AG20443 (cell line): ENCODE measurements around the gene PHGDH.
"Not testable (repeated sequence)": the region's sequence is repeated elsewhere in the genome, so short reads cannot be mapped to it uniquely, and the experiment has no call there.

Experiments
- DNase-seq: peaks from one replicate; pipeline ENCODE4 v3.0.0; 2012; ENCODE audit warnings: low spot score, mixed read lengths

The PHGDH gene

DNA sequence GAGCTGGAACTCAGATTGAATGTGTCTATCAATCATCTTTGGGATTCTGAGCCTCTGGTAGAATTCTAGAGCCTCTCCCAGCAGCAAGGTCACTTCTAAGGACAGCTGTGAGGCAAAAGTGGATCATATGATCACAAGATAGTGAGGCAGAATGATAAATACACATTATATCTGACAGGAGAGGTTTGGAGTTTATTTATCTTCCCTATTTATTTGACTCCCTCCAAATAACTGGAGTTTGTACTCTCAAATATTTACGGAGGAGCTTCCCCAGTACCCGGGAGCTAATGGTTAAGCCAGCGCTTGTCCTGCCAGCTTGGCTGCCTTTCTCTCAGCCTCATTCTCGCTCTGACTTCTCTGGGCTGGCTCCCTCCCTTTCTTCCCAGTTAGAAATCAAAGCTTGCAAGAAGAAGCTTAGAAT, 54.6 kb downstream of the PHGDH start:
- DNase-seq, result no peak

DNA sequence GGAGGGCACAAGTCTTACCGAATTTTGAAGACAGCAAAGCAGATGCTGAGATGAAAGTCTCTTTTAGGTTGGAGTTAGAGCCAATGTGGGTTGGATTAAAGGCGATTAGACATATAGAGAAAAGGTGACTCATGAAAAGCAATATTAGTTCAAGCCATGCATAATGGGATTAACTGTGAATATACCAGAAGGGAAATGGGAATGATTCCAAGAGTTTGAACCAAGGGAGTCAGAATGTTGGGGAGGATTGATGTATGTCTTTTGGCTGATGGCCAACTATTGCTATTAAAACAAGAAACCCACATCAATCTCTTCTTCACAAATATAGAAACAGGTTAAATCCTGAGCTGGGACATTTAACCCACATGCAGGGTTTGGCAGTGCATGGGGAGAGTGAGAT, 55.8 kb downstream of the PHGDH start:
- no peak for DNase-seq

DNA sequence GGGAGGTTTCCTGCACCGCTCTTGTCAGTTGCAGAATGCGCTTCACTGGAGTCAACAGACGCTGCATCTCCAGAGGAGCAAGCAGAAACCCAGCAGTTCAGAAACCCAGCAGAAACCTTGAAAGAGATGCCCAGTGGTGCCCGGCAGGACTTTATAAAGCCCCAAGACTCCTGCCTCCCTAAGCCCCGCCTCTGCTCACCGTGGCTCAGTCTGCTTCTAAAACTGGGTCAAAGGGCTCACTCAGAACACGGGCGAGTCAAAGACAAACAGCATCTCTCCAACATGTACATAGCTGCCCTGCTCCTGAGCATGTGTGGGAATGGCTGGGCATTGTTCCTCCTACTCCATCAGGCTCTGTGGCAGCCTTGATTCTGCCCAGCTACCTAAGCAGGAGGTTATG, 57.0 kb downstream of the PHGDH start, which contains the start of gene HMGCS2:
Gene HMGCS2 (minus strand): TSS at position 128 of the 400 bp plus-strand sequence. CDS start 61 bp downstream, at position 67.
- DNase-seq, result no peak

DNA sequence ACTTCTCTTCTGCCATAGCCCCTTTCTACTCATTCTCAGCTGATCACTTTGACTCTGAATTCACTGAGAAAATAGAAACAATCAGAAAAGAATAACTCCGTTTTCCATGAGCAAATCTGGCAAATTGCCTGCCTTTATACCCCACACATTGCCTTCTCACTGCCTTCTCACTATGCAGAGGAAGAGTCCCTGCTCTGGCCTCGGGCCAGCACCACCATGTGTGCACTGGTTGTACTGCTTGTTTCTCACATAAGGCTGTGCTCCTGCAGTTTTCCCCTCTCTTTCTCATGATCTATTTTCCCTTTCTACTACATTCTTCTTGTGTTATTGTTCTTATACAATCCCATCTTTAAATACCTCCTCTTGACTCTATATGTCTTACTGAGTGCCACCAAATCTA, 59.3 kb downstream of the PHGDH start:
- DNase-seq, result no peak

DNA sequence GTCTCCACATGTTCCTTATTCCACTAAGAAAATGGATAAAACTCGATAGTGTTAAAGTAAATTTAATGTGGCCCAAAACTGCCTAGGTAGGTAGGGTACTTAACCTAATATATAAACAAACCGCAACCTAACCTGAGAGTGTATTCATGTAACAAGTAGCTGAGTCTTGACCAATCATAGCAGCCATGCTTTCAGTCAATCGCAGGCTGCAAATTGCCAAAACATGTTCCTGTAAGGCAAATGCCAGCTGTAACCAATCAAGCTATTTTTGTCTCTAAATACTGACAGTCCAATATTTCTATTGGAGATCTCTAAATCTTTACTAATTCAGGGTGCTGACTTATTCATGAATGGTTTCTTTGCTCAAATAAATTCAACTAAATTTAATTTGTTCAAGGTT, 60.0 kb downstream of the PHGDH start:
- DNase-seq, result no peak

DNA sequence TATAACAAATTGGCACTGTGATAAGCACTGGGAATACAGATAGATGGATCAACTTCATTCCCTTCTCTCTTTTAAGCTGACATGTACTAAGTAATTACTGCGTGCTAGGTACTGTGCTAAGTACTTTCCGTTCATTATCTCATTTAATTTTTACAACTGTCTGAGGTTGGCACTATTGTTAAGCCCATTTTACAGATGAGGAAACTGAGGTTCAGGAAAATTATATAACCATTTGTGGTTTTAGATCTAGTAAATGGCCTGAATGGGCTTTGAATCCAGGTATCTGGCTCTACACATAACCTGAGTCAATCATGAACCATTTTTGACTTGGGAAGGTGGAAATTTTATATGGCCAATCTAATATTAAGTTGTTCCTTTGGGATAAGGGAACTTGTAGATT, 60.6 kb downstream of the PHGDH start:
- DNase-seq, result no peak

DNA sequence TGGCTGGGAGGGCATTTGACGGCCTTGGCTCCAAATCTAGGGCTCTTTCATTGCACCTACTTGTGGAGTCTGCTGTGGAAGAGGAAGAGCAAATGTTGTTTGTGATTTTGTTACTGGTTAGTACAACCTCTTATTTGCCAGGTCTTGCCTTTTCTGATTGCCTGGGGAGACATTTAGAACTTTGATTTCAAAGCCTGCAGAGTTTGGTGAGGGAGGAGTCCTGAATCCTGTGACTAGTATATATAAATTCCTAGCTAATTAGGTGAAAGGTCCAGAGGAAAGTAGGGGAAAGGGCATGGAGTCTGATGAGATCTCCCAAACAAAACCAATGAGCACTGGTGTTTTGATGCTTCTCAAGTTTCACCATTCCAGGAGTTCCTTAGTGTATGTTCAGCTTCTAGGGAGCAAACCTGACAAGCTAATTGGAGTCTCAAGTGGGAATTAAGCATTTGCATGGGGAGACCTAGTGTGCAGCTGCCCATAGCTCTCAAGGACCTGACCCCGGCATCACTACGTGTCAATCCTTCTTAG, 62.0 kb downstream of the PHGDH start:
- DNase-seq, result peak; percentile 47

DNA sequence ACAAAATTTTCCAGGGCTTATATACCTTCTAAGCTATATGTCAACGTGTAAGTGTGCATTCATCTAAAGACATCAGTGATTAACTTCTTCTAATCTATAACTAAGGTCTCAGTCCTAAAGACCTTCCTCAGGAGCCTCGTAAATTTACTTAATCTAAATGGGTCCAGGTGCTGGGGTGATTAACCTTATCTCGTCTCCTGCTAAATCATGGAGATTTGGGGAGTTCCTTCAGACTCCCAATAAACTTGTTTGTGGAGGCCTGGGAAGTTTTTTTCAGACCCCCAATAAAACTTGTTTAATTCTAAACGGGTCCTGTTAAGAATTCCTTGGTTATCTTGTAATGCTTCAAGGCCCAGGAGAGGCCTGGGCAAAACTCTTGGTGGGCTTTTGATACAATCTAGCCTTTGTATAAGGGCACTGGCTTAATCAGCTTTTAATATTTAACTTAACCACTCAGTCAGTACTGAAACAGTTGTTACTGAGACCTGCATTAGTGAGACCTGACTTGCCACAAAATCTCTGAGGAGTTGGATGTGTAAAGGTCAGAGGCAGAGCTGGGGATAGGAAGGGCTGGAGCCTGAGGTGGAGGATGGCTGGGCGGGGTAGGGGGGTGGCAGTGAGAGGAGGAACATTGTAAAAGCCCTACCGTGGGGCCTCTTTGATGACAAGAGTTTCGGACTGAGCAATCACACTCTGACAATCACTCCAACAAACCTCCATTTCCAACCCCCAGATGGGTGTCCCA, 63.2 kb downstream of the PHGDH start:
- no peak for DNase-seq

DNA sequence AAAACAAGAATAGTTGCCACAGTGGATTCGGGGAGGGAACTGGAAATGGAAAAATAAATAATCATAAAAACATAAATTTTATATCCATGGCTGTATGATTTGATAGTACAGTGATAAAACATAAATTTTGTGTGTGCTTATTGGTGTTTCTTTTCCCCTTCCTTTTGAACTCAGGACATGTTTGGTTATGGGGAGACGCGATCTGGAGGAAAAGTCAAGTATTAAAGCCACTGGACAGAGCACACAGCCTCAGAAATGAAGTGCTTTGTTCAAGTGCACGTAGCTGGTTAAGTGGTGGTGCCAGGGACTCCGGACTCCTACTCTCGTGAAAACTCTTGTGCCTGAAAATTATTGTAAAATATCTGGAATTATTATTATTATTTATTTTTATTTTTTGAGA, 66.6 kb downstream of the PHGDH start:
- DNase-seq, result no peak

DNA sequence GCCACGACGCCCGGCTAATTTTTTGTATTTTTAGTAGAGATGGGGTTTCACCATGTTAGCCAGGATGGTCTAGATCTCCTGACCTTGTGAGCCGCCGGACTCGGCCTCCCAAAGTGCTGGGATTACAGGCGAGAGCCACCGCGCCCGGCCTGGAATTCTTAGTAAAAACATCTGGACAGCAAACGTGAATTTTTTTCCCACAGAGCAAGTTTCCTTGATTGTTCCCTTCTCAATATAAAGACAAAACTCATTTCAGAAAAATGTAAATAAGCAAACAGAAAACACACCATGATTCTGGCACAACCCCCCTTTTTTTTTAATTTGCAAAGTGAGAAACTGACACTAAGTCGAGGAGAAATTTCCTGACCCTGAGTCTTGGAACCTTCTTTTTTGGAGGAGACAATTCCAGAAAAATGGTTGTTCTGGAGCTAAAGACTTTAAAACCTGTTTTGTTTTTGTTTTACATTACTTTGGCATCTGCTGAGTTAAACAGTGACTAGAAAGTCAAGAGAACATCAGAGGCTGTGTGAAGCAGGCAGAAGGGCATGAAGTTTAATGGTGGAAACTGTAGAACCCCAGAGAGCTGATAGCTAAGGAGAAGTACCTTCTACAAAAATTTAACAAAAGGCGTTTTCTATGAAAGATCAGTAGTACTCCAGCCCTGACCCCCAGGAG, 67.3 kb downstream of the PHGDH start:
- no peak for DNase-seq

DNA sequence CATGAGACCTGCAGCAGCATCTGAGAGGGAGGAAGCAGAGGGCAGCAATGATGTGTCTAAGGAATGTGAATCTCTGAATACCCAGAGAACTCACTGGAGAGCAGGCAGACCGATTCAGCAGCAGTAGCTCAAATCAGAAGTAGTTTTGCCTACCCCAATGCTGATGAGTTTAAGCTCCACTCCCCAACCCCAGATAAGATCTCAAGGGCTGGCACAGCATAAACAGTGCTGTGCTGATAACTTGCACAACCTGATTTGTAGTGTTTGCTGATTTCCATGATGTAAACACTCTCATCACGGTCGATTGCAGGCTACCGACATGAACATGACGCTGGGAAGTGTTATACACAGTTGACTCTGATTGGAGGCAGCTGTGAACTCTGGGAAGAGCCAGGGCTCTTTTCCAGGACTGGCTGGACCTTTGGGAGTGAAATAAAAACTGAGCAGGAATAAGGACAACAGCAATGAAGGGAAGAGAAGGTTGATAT, 68.2 kb downstream of the PHGDH start:
- DNase-seq, result peak; percentile 53

DNA sequence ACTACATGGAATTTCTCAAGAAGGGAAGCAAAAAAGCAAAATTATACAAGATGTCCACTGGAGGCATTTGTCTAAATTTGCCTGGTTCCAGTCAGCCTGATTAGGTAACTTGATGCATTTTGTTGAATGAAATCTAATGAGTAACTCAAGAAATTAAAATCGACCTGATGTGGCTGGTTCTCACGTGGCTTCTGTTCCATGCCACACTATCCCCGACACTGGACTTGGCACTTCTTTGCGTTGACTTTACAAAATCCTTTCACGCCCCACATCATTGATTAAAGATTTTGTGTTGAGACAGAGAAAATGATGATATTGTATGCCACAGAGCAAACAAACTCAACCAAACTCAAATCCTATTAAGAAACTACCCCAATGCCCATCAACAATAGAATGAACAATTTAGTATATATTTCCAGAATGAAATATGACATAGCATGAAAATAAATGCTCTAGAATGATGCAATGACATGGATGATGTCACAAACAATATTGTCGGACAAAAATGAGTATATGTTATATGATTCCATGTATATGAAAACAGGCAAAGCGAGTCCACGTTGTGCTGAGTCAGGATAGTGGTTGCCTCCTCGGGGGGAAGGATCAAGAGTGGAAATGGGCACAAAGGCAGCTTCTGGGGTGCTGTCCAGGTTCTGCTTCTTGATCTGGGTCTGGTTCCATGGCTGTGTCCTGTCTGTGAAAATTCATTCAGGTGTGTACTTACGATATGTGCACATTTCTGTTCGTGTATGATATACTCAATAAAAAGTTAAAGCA, 69.9 kb downstream of the PHGDH start:
- no peak for DNase-seq

DNA sequence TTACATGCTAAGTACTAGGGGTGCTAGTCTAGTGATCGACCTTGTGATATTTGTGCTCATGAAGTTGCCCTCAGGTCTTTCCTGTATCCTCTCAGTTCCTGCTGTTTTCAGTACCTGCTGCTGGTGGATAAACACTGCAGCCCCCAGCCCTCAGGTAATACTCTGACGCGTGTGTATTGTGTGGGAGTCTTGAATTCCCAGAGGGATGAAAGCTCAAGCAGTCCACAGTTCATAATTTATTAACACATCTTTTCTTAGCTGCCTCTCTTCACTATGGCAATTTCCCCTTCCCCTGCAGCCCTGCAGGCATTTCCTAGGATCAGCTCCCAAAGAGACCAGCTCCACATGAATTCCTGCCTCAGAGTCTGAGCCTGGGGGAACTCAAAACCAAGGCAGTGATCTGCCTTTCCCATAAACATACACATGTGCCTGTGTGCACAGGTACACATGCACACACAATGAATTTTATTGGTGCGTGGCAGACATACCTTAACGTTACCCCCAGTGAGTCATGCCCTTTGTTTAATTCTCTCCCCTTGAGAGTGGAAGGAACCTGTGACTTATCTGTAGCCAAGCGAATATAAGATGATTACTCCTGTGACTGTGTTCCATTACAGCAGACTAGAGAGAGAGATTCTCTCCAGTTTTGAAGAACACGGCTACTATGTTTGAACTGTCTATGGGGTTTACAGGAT, 71.0 kb downstream of the PHGDH start:
- DNase-seq, result no peak

DNA sequence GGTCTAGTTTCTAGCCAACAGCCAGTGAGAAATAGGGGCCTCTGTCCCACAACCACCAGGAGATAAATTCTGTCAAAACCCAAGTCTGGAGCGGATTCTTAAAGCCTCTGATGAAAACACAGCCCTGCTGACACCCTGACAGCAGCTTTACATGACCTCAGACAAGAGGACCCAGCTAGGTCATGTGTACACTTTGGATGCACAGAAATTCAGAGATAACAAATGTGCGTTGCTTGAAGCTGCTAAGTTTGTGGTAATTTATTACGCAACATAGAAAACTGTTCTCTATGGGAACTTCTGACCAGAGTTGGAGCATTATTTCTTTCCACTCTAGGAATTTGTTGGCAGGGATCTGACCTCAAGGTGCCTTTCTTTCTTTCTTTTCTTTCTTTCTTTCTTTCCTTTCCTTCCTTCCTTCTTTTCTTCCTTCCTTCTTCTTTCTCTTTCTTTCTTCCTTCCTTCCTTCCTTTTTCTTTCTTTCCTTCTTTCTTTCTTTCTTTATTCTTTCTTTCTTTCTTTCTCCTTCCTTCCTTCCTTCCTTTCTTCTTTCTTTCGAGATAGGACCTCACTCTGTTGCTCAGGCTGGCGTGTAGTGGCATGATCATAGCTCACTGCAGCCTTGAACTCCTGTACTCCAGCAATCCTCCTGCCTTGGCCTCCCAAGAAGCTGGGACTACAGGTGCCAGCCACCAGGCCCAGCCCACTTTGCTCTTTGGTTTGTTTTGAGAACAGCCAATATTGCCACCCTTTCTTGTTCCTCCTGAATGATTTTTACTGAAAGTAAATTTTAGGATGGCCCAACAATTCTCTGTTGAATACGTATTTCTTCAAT, 71.8 kb downstream of the PHGDH start:
- no peak for DNase-seq

DNA sequence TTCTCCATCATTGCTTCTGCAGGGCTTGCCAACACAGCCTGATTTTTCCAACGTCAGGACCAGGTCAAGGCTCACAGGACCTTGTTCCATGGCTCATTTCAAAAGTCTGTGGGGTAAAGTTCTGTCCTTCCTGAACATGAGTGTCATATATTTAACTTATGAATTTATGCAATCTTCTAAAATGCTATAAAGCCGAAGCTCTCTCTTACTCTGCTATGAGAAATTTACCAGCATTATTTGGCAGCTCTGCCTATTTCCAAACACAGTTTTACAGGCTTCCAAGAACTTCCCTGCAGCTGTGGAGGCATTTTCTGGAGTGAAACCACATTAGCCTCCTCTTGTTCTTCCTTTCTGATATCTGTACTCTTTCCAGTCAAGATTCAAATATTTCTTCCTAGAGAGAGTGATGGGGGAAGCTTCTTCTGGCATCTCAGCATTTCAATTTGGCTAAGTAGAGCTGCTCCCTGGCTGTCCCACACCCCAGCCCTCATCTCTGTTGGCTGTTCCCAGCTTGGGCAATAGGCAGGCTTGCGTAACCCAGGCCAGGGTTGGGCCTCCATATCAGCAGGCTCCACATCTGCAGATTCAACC, 72.6 kb downstream of the PHGDH start:
- DNase-seq, result peak; percentile 71

DNA sequence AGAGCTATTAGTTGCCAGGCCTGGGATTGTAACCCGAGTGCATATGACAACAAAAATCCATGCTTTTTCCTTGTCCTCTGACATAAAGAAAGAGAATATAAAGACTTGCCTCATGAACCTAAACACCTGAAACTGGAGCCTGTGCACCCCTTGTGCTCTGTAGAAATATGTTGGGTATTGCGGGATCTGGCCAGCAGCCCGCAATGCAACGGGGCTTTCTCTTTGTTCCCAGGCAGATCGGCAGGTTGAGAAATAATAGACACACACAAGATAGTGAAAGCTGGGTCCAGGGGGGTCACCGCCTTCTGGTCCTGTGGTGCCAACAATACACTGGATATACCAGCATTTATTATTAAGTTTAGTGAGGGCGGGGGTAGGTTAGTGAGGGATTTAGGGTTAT, 74.3 kb downstream of the PHGDH start:
- DNase-seq, result not testable (repeated sequence)

DNA sequence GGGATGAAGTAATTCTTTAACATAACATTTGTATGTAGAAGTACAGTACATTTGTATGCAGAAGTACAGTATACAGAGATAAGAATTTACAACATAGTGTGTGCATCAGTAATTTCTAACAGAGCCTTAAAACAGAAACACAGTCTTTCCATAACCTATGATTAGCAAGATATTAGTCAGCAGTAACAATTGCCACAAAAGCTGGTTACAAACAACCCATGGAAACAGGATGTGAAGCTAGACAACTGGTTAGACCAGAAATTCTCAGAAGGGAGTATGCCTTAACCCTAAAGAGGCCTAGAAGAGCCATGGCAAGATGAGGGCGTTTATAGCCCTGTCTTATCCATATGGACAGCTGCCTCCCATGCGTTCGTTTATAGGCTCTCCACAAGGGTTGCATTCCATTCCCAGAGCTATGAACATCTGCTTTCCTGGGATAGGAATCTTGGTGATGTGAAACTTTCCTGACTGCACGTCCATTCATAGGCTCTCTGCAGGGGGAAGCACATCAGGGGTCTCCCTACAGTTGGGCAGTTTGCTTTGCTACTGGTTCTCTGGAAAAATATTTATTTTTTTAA, 74.8 kb downstream of the PHGDH start:
- not testable (repeated sequence) for DNase-seq

DNA sequence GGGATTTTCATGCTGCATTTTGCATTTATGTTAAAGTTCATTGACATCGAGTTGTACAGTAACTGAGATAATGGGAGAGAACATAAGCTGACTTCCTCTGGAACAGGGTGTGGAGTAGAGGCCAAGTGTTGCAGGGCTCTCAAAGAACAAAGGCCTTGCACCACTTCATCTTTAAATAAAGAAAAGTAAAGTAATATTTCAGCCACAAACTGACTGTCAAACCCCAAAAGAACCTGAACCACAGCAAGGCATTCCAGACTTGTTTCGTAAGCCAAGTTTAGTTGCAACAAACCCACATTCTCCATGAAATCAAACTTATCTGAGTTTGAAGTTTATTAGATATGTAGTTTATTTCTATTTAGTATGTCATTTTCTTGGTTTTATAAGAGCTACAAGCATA, 76.0 kb downstream of the PHGDH start:
- no peak for DNase-seq

DNA sequence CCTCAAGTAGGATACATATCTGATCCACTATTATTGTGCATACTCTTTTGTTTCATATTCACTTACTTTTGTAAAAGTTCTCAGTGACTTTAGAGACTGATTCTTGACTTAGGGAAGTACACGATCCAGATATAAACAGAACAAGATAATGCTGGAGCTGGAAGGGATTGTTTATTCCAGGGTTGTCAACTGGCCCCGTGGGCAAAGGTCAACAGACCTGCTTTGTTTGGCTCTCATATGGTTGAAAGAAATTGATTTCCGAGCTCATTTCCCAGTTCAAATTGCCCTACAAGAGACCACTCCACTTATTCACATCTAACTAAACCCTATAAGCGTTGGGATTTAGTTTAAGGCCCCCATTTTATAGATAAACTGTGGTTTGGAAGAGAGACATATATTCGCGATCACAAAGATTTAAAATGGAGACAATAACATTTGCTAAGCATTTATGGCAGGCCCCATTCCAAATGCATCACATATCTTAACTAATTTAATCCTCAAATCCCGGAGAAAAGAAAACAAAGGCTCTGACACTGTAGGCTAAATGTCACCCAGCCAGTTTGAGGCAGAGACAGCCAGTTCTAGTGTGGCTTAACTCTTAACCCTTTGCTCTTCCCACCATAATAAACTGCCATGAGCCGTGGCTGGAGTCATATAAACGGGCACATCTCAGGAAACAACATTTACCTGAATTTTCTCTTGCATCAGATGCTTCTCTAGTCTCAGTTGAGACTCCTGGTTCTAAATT, 78.9 kb downstream of the PHGDH start:
- no peak for DNase-seq
